Body of pancreas (tissue), 4 donors: ENCODE measurements around the gene BTBD9. TPM values are rescaled to one million over a fixed set of nuclear protein-coding genes. Genes with fewer than 3 reads are reported as not detected.

Experiments used
- ATAC-seq: fragments of 150-250 bp; one replicate; pipeline ENCODE4 v1.9.1; 2016
- DNase-seq, 4 donors: peaks; one replicate each; pipeline ENCODE4 v3.0.0-alpha.2; 2019
- H3K27ac ChIP-seq, 4 donors: fragments of 200-600 bp; sonication (generic); 1 replicate in 3 of 4; 2 replicates in 1 of 4; pipeline versions ENCODE4 v1.5.1 to v1.6.1; 2016 to 2019; ENCODE audit warnings: mild to moderate bottlenecking in 1 of 4, mixed read lengths in 1 of 4, moderate library complexity in 1 of 4
- H3K27me3 ChIP-seq, 2 donors: fragments of 200-600 bp; sonication (generic); one replicate each; pipeline ENCODE4 v1.6.0; 2016; ENCODE audit warnings: mild to moderate bottlenecking in 1 of 2
- H3K36me3 ChIP-seq, 2 donors: fragments of 200-600 bp; sonication (generic); replicated peaks in 1 of 2; 2 replicates each; pipeline ENCODE4 v1.5.1; 2016; ENCODE audit warnings: low read depth in 2 of 2; ENCODE audit not compliant: insufficient read depth in 1 of 2
- H3K4me1 ChIP-seq: fragments of 200-600 bp; sonication (generic); one replicate; pipeline ENCODE4 v1.6.0; 2016
- H3K4me3 ChIP-seq, 2 donors: fragments of 200-600 bp; sonication (generic); 1 replicate in 1 of 2; 2 replicates in 1 of 2; pipeline ENCODE4 v1.5.1; 2016 to 2019
- H3K9me3 ChIP-seq, 3 donors: fragments of 200-600 bp; sonication (generic); 1 replicate in 2 of 3; 2 replicates in 1 of 3; pipeline ENCODE4 v1.5.1; 2016
- CTCF ChIP-seq, 7 experiments: fragments of 450-650 bp in 4 of 7; fragments of 200-600 bp in 3 of 7; sonication (generic) in 3 of 7; IDR thresholded peaks; one replicate each; pipeline ENCODE4 v1.5.1; 2016 to 2019; ENCODE audit warnings: antibody characterized with exemption in 7 of 7
- POLR2A ChIP-seq, 3 donors: fragments of 450-650 bp; IDR thresholded peaks; one replicate each; pipeline ENCODE4 v1.6.1; 2016; ENCODE audit warnings: antibody characterized with exemption in 3 of 3, mild to moderate bottlenecking in 2 of 3
- WGBS, 2 donors: methylation state at CpG; one replicate each; pipeline ENCODE4 v1.1.5; 2017; 5-methylcytosine and 5-hydroxymethylcytosine counted together
- intact Hi-C: fragments of 100-400 bp; cut with DNase I; formaldehyde crosslinking; loops from one replicate; pipeline ENCODE4 v1.15.1; 2023
- total RNA-seq, 2 donors: library from RNA; depleted of rRNA; stranded (reverse); fragments of >200 nt; gene quantifications; one replicate each; pipeline ENCODE4 v1.1.0, GENCODE V29; 2016

The BTBD9 gene
- total RNA-seq, 2 donors from 2014 or later, result 11.9 to 29.3 TPM

- intact Hi-C loops, result no loop called here
- Histone ChIP-seq H3K9me3 (no peaks in the 10 kb centered on the region), H3K4me3 (no peak overlapping the region), H3K4me1 (peaks cover under 1% of the 10 kb centered on the region), H3K36me3 (no peaks in the 10 kb centered on the region), H3K27ac (no peak overlapping the region), H3K27me3 (no peaks in the 10 kb centered on the region)
- no peak for ATAC-seq
- WGBS, 2 donors, result 74 to 85% methylated on average over 3 of the region's 3 CpGs
- no peak for DNase-seq
- TF ChIP-seq CTCF (IDR thresholded peaks at IDR 0.05) (no peak), POLR2A (IDR thresholded peaks at IDR 0.05) (no peak)
These were observed 6.6 kb upstream of the BTBD9 start for GRCh38 chr6:38646166-38646878.

- intact Hi-C loops, result no loop called here
- H3K36me3 ChIP-seq, result no peaks in the 10 kb centered on the region
These were observed 5.2 kb upstream of the BTBD9 start for GRCh38 chr6:38644951-38645350.

GRCh38 chr6:38640216-38640909, 634 bp upstream of the BTBD9 start:
- Histone ChIP-seq H3K4me3 (peak overlapping the region; percentile 69 to 89), H3K4me1 (peaks cover 14% of the 10 kb centered on the region), H3K9me3 (no peaks in the 10 kb centered on the region), H3K27ac (peak overlapping the region; percentile 70 to 92 (median 90)), H3K36me3 (no peaks in the 10 kb centered on the region), H3K27me3 (no peaks in the 10 kb centered on the region)
- intact Hi-C loops, result no loop called here
- ATAC-seq (no peak), DNase-seq (peak in 1 of 4 donors; percentile 14)
- 7 to 9% methylated on average over 30 to 32 of the region's 32 CpGs for WGBS, 2 donors
- no peak for TF ChIP-seq CTCF (IDR thresholded peaks at IDR 0.05)

More at GRCh38 chr6:38644951-38645350, 5.2 kb upstream of the BTBD9 start:
- Histone ChIP-seq H3K4me1 (peaks cover 11% of the 10 kb centered on the region), H3K9me3 (no peaks in the 10 kb centered on the region), H3K27ac (no peak overlapping the region), H3K27me3 (no peaks in the 10 kb centered on the region), H3K4me3 (no peak overlapping the region)
- ATAC-seq (no peak), DNase-seq (no peak)
- 51 to 68% methylated on average over 1 of the region's 1 CpG for WGBS, 2 donors
- TF ChIP-seq POLR2A (IDR thresholded peaks at IDR 0.05) (no peak), CTCF (IDR thresholded peaks at IDR 0.05) (no peak)

- Histone ChIP-seq H3K27me3 (no peaks in the 10 kb centered on the region), H3K4me3 (peak overlapping the region; percentile 69 to 89), H3K36me3 (no peaks in the 10 kb centered on the region), H3K9me3 (no peaks in the 10 kb centered on the region), H3K27ac (peak overlapping the region; percentile 70 to 92 (median 90)), H3K4me1 (peaks cover 21% of the 10 kb centered on the region)
- DNase-seq (peak in 3 of 4 donors; percentile 38 to 42 (median 41)), ATAC-seq (peak; percentile 40)
- WGBS, 2 donors, result 4% methylated on average over 13 to 15 of the region's 15 CpGs
- intact Hi-C loops, result no loop called here
- TF ChIP-seq CTCF (IDR thresholded peaks at IDR 0.05) (no peak), POLR2A (IDR thresholded peaks at IDR 0.05) (no peak)
These were observed 710 bp downstream of the BTBD9 start for GRCh38 chr6:38638941-38639497.
